ENCODE measurements around the gene TMIE. TPM values are rescaled to one million over a fixed set of nuclear protein-coding genes. Genes with fewer than 3 reads are reported as not detected.

Gene TMIE
- total RNA-seq, 1 donor from 2014 or later: 1.7 TPM

- TF ChIP-seq CTCF (IDR thresholded peaks at IDR 0.05): no peak
- DNase-seq: peak; percentile 46
- no peak for ATAC-seq
These were observed 11.2 kb downstream of the TMIE start for GRCh38 chr3:46712191-46713049.

GRCh38 chr3:46713050-46713897 is 12.1 kb downstream of the TMIE start:
- no peaks in the 10 kb centered on the region for H3K4me1 ChIP-seq
- no peaks in the 10 kb centered on the region for H3K9me3 ChIP-seq
- no peak overlapping the region for H3K27ac ChIP-seq
- TF ChIP-seq CTCF (IDR thresholded peaks at IDR 0.05): no peak
- H3K4me3 ChIP-seq: no peak overlapping the region
- H3K36me3 ChIP-seq: no peaks in the 10 kb centered on the region
- H3K27me3 ChIP-seq: no peaks in the 10 kb centered on the region
- no peak for ATAC-seq
- intact Hi-C loops (cut with DNase I): no loop called here
- DNase-seq: peak; percentile 43

More at GRCh38 chr3:46712191-46713049, 11.2 kb downstream of the TMIE start:
- no peak overlapping the region for H3K4me3 ChIP-seq
- no peaks in the 10 kb centered on the region for H3K4me1 ChIP-seq
- H3K27me3 ChIP-seq: no peaks in the 10 kb centered on the region
- no peaks in the 10 kb centered on the region for H3K9me3 ChIP-seq
- H3K36me3 ChIP-seq: no peaks in the 10 kb centered on the region
- intact Hi-C loops (cut with DNase I): no loop called here
- H3K27ac ChIP-seq: no peak overlapping the region

GRCh38 chr3:46713898-46714552 is 12.8 kb downstream of the TMIE start:
- Histone ChIP-seq H3K4me1 (no peaks in the 10 kb centered on the region), H3K36me3 (no peaks in the 10 kb centered on the region), H3K27ac (no peak overlapping the region), H3K27me3 (no peaks in the 10 kb centered on the region), H3K9me3 (no peaks in the 10 kb centered on the region), H3K4me3 (no peak overlapping the region)
- ATAC-seq: peak; percentile 59
- no peak for TF ChIP-seq CTCF (IDR thresholded peaks at IDR 0.05)
- DNase-seq: peak; percentile 73
- intact Hi-C loops (cut with DNase I): no loop called here

GRCh38 chr3:46714728-46715506 is 13.7 kb downstream of the TMIE start:
- no peak overlapping the region for H3K4me3 ChIP-seq
- no peak for DNase-seq
- no peak for TF ChIP-seq CTCF (IDR thresholded peaks at IDR 0.05)
- no peak for ATAC-seq
- H3K27me3 ChIP-seq: no peaks in the 10 kb centered on the region
- H3K36me3 ChIP-seq: no peaks in the 10 kb centered on the region
- intact Hi-C loops (cut with DNase I): no loop called here
- no peaks in the 10 kb centered on the region for H3K4me1 ChIP-seq
- H3K9me3 ChIP-seq: no peaks in the 10 kb centered on the region
- no peak overlapping the region for H3K27ac ChIP-seq

Data from upper lobe of right lung (tissue), 1 donor.